Brain microvascular endothelial cell (primary cell): Measurements from ENCODE around the gene LIMS2.

Source experiments
- DNase-seq: peaks from one replicate; pipeline ENCODE4 v3.0.0-alpha.2; 2020
- H3K27ac ChIP-seq: fragments of 250-450 bp; sonication (Bioruptor Pico); 2 replicates; pipeline ENCODE4 v1.5.1; 2020; ENCODE audit warnings: mild to moderate bottlenecking, moderate library complexity
- H3K27me3 ChIP-seq: fragments of 250-450 bp; sonication (Bioruptor Pico); replicated peaks from 2 replicates; pipeline ENCODE4 v1.5.1; 2020; ENCODE audit warnings: mild to moderate bottlenecking
- H3K36me3 ChIP-seq: fragments of 250-450 bp; sonication (Bioruptor Pico); replicated peaks from 2 replicates; pipeline ENCODE4 v1.5.1; 2020; ENCODE audit warnings: mild to moderate bottlenecking
- H3K4me3 ChIP-seq: 2 replicates; pipeline ENCODE4 v1.5.1; 2011; ENCODE audit warnings: low read depth, mild to moderate bottlenecking, control low read depth, low read length, moderate library complexity
- CTCF ChIP-seq: IDR thresholded peaks from 2 replicates; pipeline ENCODE4 v1.5.1; 2011; ENCODE audit warnings: low read depth, mild to moderate bottlenecking, moderate library complexity, low read length, control low read depth, inconsistent platforms; ENCODE audit errors: missing control alignments
- in situ Hi-C: cut with HindIII; loops from 2 replicates; pipeline ENCODE4 v1.10.0; 2017; ENCODE audit warnings: low sequenced_read_pairs, low pct_ligation_motif_present

The LIMS2 gene

GRCh38 chr2:127680706-127681287 is 5.5 kb upstream of the LIMS2 start:
- Histone ChIP-seq H3K27me3 (no peaks in the 10 kb centered on the region), H3K27ac (no peak overlapping the region), H3K4me3 (no peak overlapping the region), H3K36me3 (no peaks in the 10 kb centered on the region)
- no peak for DNase-seq
- in situ Hi-C loops, result no loop called here
- TF ChIP-seq CTCF, result no peak

GRCh38 chr2:127679680-127680361 is 4.5 kb upstream of the LIMS2 start:
- in situ Hi-C loops, result no loop called here
- no peak for TF ChIP-seq CTCF
- Histone ChIP-seq H3K4me3 (no peak overlapping the region), H3K27ac (no peak overlapping the region), H3K36me3 (no peaks in the 10 kb centered on the region), H3K27me3 (no peaks in the 10 kb centered on the region)
- no peak for DNase-seq

GRCh38 chr2:127678991-127679390 is 3.7 kb upstream of the LIMS2 start:
- DNase-seq, result no peak
- Histone ChIP-seq H3K27me3 (no peaks in the 10 kb centered on the region), H3K36me3 (no peaks in the 10 kb centered on the region), H3K27ac (no peak overlapping the region), H3K4me3 (no peak overlapping the region)
- in situ Hi-C loops, result no loop called here
- no peak for TF ChIP-seq CTCF

GRCh38 chr2:127678531-127678930 is 3.2 kb upstream of the LIMS2 start:
- DNase-seq, result no peak
- no peaks in the 10 kb centered on the region for H3K36me3 ChIP-seq
- no peak overlapping the region for H3K27ac ChIP-seq
- in situ Hi-C loops, result no loop called here
- H3K4me3 ChIP-seq, result no peak overlapping the region
- H3K27me3 ChIP-seq, result no peaks in the 10 kb centered on the region
- no peak for TF ChIP-seq CTCF

- no peak for TF ChIP-seq CTCF
- H3K27ac ChIP-seq, result no peak overlapping the region
- in situ Hi-C loops, result no loop called here
Measured at GRCh38 chr2:127676906-127677305, 1.6 kb upstream of the LIMS2 start.

More at GRCh38 chr2:127676906-127677305, 1.6 kb upstream of the LIMS2 start:
- no peak for DNase-seq
- Histone ChIP-seq H3K27me3 (no peaks in the 10 kb centered on the region), H3K4me3 (no peak overlapping the region), H3K36me3 (no peaks in the 10 kb centered on the region)
